Panc1 (cell line): ENCODE results near the gene NSG2. TPM values are rescaled to one million over a fixed set of nuclear protein-coding genes. Genes with fewer than 3 reads are reported as not detected.

Experiments used
- ATAC-seq: fragments of 200-7000 bp; cut with Tn5 transposase; 2 replicates; pipeline ENCODE4 v1.9.1; 2020; ENCODE audit warnings: mild to moderate bottlenecking, moderate library complexity
- BruUV-seq: library from RNA; stranded (reverse); fragments of 400-500 nt; replicated peaks from 2 replicates; lab custom pipeline; 2021; lab: Mats Ljungman, UMichigan
- CTCF ChIA-PET: fragments of 300-600 bp; sonication (Branson Sonifier 250); formaldehyde crosslinking; loops from one replicate; lab custom pipeline; 2022; ENCODE audit warnings: antibody characterized with exemption; lab: Charles Lee
- POLR2A ChIA-PET: fragments of 300-600 bp; sonication (Branson Sonifier 250); formaldehyde crosslinking; loops from one replicate; lab custom pipeline; 2022; ENCODE audit warnings: antibody characterized with exemption; lab: Charles Lee
- DNase-seq: peaks from one replicate; pipeline ENCODE4 v3.0.0-alpha.2; 2010; ENCODE audit warnings: low read depth, low spot score
- H3K27ac ChIP-seq: 2 replicates; pipeline ENCODE4 v1.5.1; 2011; ENCODE audit warnings: mild to moderate bottlenecking, low read length, inconsistent platforms
- H3K27me3 ChIP-seq: fragments of 200-500 bp; sonication (Bioruptor generic); 2 replicates; pipeline ENCODE4 v1.6.0; 2014; ENCODE audit warnings: low read length, inconsistent platforms; ENCODE audit not compliant: control insufficient read depth, insufficient read depth
- H3K36me3 ChIP-seq: fragments of 200-500 bp; sonication (Bioruptor generic); 2 replicates; pipeline ENCODE4 v1.5.1; 2014; ENCODE audit warnings: inconsistent platforms, mild to moderate bottlenecking, low read length, moderate library complexity; ENCODE audit not compliant: control insufficient read depth, insufficient read depth
- H3K4me1 ChIP-seq: 2 replicates; pipeline ENCODE4 v1.5.1; 2011; ENCODE audit warnings: inconsistent platforms, mild to moderate bottlenecking, low read length, moderate library complexity; ENCODE audit not compliant: control insufficient read depth, insufficient read depth
- H3K4me3 ChIP-seq, 2 experiments: 2 replicates each; pipeline ENCODE4 v1.5.1; 2011 to 2012; ENCODE audit warnings: low read depth in 2 of 2, low read length in 2 of 2, mild to moderate bottlenecking in 2 of 2, inconsistent platforms in 1 of 2, moderate library complexity in 1 of 2
- H3K9me3 ChIP-seq: fragments of 200-500 bp; sonication (Bioruptor generic); 2 replicates; pipeline ENCODE4 v1.5.1; 2014; ENCODE audit warnings: low read depth, mild to moderate bottlenecking, inconsistent platforms, low read length, moderate library complexity; ENCODE audit not compliant: control insufficient read depth, insufficient read depth
- POLR2AphosphoS5 ChIP-seq: IDR thresholded peaks from 2 replicates; pipeline ENCODE4 v1.6.1; 2012; ENCODE audit warnings: mild to moderate bottlenecking, low read depth, low read length, moderate library complexity
- SIN3A ChIP-seq: IDR thresholded peaks from 2 replicates; pipeline ENCODE4 v1.6.1; 2012; ENCODE audit warnings: low read depth, mild to moderate bottlenecking, low read length, moderate library complexity, borderline replicate concordance; ENCODE audit not compliant: insufficient read depth
- TCF7L2 ChIP-seq: IDR thresholded peaks from 2 replicates; pipeline ENCODE4 v1.6.1; 2011; ENCODE audit warnings: mild to moderate bottlenecking, low read depth, low read length, inconsistent platforms
- in situ Hi-C: cut with HindIII; loops from 2 replicates; pipeline ENCODE4 v1.10.0; 2016; ENCODE audit warnings: low sequenced_read_pairs, low pct_unique_long_range_greater_than_20kb
- intact Hi-C: fragments of 100-400 bp; cut with micrococcal nuclease; formaldehyde crosslinking; loops from one replicate; pipeline ENCODE4 v1.10.0; 2022; ENCODE audit not compliant: unreplicated experiment
- total RNA-seq: library from RNA; stranded (reverse); gene quantifications from one replicate; pipeline ENCODE4 v1.2.1, GENCODE V29; 2021; ENCODE audit not compliant: unreplicated experiment
- TF ChIP-seq, protein P1 (sequence below), 2 experiments: IDR thresholded peaks; 2 replicates each; pipeline ENCODE4 v1.6.1; 2011 to 2012; ENCODE audit warnings: low read depth in 2 of 2, control low read depth in 1 of 2, low read length in 1 of 2, mild to moderate bottlenecking in 1 of 2, moderate library complexity in 1 of 2; ENCODE audit not compliant: insufficient read depth in 1 of 2
- TF ChIP-seq, protein P2 (sequence below): fragments of 450-650 bp; IDR thresholded peaks from 2 replicates; pipeline ENCODE4 v1.5.1; 2017; ENCODE audit warnings: mild to moderate bottlenecking

NSG2 gene
- total RNA-seq, 1 experiment from 2014 or later: not detected

DNA sequence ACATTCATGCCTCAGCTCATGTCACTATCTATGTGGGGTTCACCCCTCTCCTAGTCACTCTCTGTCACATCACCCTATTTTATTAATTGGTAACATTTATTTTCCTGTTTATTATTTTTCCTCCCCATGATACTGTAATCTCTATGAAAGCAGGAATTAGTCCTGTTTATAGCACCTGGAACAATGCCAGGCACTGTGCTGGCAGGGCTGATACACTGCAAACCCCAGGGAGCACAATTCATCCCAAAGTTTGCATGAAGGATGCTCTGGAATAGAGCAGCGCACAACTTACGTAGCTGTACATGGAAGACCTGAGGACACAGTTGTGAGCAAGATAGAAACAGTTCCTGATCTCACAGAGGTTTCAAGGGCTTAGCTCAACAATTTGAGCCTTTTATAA is 103.2 kb downstream of the NSG2 start:
- Histone ChIP-seq H3K4me3 (no peak overlapping the region), H3K4me1 (no peaks in the 10 kb centered on the region), H3K27me3 (peaks cover 5% of the 10 kb centered on the region; the same call in 1 of the 2 replicates), H3K27ac (no peak overlapping the region), H3K9me3 (no peaks in the 10 kb centered on the region), H3K36me3 (no peaks in the 10 kb centered on the region)
- POLR2A ChIA-PET: no interaction called here
- BruUV-seq: no TSS peak
- CTCF ChIA-PET: no interaction called here
- TF ChIP-seq, protein P1, sequence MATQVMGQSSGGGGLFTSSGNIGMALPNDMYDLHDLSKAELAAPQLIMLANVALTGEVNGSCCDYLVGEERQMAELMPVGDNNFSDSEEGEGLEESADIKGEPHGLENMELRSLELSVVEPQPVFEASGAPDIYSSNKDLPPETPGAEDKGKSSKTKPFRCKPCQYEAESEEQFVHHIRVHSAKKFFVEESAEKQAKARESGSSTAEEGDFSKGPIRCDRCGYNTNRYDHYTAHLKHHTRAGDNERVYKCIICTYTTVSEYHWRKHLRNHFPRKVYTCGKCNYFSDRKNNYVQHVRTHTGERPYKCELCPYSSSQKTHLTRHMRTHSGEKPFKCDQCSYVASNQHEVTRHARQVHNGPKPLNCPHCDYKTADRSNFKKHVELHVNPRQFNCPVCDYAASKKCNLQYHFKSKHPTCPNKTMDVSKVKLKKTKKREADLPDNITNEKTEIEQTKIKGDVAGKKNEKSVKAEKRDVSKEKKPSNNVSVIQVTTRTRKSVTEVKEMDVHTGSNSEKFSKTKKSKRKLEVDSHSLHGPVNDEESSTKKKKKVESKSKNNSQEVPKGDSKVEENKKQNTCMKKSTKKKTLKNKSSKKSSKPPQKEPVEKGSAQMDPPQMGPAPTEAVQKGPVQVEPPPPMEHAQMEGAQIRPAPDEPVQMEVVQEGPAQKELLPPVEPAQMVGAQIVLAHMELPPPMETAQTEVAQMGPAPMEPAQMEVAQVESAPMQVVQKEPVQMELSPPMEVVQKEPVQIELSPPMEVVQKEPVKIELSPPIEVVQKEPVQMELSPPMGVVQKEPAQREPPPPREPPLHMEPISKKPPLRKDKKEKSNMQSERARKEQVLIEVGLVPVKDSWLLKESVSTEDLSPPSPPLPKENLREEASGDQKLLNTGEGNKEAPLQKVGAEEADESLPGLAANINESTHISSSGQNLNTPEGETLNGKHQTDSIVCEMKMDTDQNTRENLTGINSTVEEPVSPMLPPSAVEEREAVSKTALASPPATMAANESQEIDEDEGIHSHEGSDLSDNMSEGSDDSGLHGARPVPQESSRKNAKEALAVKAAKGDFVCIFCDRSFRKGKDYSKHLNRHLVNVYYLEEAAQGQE (IDR thresholded peaks at IDR 0.05; ENCODE audit: insufficient read depth in 1 of 2, low read depth in 2 of 2, low read length in 1 of 2): no peak
- TF ChIP-seq SIN3A: no peak
- TF ChIP-seq, protein P2, sequence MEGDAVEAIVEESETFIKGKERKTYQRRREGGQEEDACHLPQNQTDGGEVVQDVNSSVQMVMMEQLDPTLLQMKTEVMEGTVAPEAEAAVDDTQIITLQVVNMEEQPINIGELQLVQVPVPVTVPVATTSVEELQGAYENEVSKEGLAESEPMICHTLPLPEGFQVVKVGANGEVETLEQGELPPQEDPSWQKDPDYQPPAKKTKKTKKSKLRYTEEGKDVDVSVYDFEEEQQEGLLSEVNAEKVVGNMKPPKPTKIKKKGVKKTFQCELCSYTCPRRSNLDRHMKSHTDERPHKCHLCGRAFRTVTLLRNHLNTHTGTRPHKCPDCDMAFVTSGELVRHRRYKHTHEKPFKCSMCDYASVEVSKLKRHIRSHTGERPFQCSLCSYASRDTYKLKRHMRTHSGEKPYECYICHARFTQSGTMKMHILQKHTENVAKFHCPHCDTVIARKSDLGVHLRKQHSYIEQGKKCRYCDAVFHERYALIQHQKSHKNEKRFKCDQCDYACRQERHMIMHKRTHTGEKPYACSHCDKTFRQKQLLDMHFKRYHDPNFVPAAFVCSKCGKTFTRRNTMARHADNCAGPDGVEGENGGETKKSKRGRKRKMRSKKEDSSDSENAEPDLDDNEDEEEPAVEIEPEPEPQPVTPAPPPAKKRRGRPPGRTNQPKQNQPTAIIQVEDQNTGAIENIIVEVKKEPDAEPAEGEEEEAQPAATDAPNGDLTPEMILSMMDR: no peak
- no peak for TF ChIP-seq TCF7L2
- TF ChIP-seq POLR2AphosphoS5: no peak
- DNase-seq (no peak), ATAC-seq (no peak)
- in situ Hi-C loops: no loop called here
- intact Hi-C loops: no loop called here

DNA sequence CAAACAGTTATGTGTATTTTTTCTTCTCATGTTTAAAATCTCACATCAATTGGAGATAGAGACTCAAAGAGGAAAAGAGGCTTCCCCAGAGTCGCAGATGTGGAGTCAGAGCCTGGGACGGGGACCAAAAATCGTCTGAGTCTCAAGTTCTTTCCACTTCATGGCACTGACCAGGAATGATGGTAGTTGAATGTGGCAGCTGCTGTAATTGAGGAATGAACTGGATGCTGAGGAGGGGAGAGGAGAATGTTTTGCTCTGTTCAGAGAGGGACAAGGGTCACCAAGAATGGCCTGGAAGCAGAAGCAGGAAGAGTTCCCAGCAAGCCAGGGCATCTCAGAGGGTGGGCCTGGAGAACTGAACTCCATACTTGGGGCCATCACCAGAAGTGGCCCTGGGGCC is 103.9 kb downstream of the NSG2 start:
- Histone ChIP-seq H3K27me3 (peaks cover 7% of the 10 kb centered on the region), H3K4me3 (no peak overlapping the region), H3K4me1 (no peaks in the 10 kb centered on the region), H3K27ac (no peak overlapping the region), H3K36me3 (no peaks in the 10 kb centered on the region), H3K9me3 (peaks cover 2% of the 10 kb centered on the region; the same call in 1 of the 2 replicates)
- in situ Hi-C loops: no loop called here
- TF ChIP-seq POLR2AphosphoS5 (no peak), TCF7L2 (no peak), SIN3A (no peak)
- TF ChIP-seq, protein P2: no peak
- TF ChIP-seq, protein P1 (IDR thresholded peaks at IDR 0.05; ENCODE audit: insufficient read depth in 1 of 2, low read depth in 2 of 2, low read length in 1 of 2): no peak
- ATAC-seq: no peak
- BruUV-seq: no TSS peak
- DNase-seq: no peak
- intact Hi-C loops: no loop called here
- CTCF ChIA-PET: no interaction called here
- POLR2A ChIA-PET: no interaction called here
